ENCODE measurements around the gene IREB2. TPM values are rescaled to one million over a fixed set of nuclear protein-coding genes. Genes with fewer than 3 reads are reported as not detected.

Gene IREB2
- total and polyA plus RNA-seq, 12 donors = 11.8 to 148 (median 86.7) TPM

DNA sequence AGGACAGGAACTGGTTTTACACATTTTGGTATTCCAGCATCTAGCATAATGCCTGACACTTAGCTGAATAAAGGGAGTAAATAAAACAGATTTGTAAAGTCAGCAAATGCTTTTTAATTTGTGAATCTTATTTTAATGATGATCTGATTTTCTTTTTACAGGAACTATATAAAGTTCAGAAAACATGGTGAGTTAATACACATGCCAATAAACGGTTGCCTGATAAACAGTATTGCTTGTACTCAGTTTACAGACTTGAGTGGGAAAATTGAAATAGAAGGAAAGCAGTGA, 103.7 kb downstream of the IREB2 start:
- Histone ChIP-seq H3K9me3 (replicated peaks in 1 of 3) (no peaks in the 10 kb centered on the region), H3K4me3 (peak overlapping the region in 1 of 4 donors; percentile 68), H3K36me3 (replicated peaks in 1 of 2) (peaks cover 0 to 45% of the 10 kb centered on the region in 2 donors), H3K27me3 (no peaks in the 10 kb centered on the region), H3K4me1 (replicated peaks in 1 of 2) (peaks cover 7 to 29% of the 10 kb centered on the region in 2 donors), H3K27ac (no peak overlapping the region)
- intact Hi-C loops (cut with DNase I) = no loop called here
- WGBS, 4 donors = 26 to 38% (median 31%) methylated on average over 1 of the region's 1 CpG
- DNase-seq = no peak
- TF ChIP-seq POLR2A (IDR thresholded peaks at IDR 0.05) = no peak
- TF ChIP-seq, protein P1, sequence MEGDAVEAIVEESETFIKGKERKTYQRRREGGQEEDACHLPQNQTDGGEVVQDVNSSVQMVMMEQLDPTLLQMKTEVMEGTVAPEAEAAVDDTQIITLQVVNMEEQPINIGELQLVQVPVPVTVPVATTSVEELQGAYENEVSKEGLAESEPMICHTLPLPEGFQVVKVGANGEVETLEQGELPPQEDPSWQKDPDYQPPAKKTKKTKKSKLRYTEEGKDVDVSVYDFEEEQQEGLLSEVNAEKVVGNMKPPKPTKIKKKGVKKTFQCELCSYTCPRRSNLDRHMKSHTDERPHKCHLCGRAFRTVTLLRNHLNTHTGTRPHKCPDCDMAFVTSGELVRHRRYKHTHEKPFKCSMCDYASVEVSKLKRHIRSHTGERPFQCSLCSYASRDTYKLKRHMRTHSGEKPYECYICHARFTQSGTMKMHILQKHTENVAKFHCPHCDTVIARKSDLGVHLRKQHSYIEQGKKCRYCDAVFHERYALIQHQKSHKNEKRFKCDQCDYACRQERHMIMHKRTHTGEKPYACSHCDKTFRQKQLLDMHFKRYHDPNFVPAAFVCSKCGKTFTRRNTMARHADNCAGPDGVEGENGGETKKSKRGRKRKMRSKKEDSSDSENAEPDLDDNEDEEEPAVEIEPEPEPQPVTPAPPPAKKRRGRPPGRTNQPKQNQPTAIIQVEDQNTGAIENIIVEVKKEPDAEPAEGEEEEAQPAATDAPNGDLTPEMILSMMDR (IDR thresholded peaks at IDR 0.05) = no peak

DNA sequence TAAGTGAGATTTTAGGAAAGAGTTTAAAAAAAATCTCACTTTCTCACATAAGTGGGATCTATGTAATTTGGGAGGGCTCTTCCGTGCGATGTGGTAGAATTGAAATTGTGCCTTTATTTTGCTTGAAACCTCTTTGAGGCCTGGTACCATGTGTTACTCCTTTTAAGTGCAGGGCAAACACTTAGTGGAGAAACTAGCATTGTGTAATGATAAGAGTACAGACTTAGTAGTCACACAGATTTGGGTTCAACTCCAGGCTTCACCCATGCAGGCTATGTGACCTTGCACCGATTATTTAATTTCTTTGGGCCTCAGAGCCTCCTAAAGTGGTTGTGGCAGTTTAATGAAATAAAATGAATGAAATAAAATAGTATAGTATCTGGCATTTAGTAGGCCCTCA, 104.6 kb downstream of the IREB2 start:
- 84 to 87% (median 85%) methylated on average over 3 of the region's 3 CpGs for WGBS, 4 donors
- peaks cover 7 to 29% of the 10 kb centered on the region in 2 donors for H3K4me1 ChIP-seq (replicated peaks in 1 of 2)
- H3K9me3 ChIP-seq (replicated peaks in 1 of 3) = no peaks in the 10 kb centered on the region
- peaks cover 0 to 54% of the 10 kb centered on the region in 2 donors for H3K36me3 ChIP-seq (replicated peaks in 1 of 2)
- intact Hi-C loops (cut with DNase I) = no loop called here
- no peak overlapping the region for H3K4me3 ChIP-seq
- TF ChIP-seq, protein P1 (IDR thresholded peaks at IDR 0.05) = no peak
- no peak for TF ChIP-seq POLR2A (IDR thresholded peaks at IDR 0.05)
- no peak overlapping the region for H3K27ac ChIP-seq
- no peak for DNase-seq
- no peaks in the 10 kb centered on the region for H3K27me3 ChIP-seq

DNA sequence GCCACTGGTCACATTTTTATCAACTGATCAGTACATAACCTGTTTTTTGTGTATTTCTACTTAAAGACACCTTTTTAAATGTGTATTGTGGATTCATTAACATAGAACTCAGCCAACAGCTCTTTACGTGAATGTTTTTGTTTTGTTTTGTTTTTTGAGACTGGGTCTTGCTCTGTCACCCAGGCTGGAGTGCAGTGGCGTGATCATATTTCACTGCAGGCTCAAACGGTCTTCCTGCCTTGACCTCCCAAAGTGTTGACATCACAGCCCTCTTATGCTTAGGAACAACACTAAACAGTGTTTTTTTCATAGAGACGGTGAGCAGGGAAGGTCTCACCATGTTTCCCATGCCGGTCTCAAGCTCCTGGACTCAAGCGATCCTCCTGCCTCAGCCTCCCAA, 112.2 kb downstream of the IREB2 start:
- intact Hi-C loops (cut with DNase I) = no loop called here
- Histone ChIP-seq H3K27ac (no peak overlapping the region), H3K4me3 (no peak overlapping the region), H3K9me3 (replicated peaks in 1 of 3) (no peaks in the 10 kb centered on the region), H3K27me3 (no peaks in the 10 kb centered on the region), H3K36me3 (replicated peaks in 1 of 2) (peaks cover 0 to 59% of the 10 kb centered on the region in 2 donors), H3K4me1 (replicated peaks in 1 of 2) (no peaks in the 10 kb centered on the region)
- TF ChIP-seq POLR2A (IDR thresholded peaks at IDR 0.05) = no peak
- TF ChIP-seq, protein P1 (IDR thresholded peaks at IDR 0.05) = no peak
- DNase-seq = no peak
- 78 to 81% (median 80%) methylated on average over 6 of the region's 6 CpGs for WGBS, 4 donors

DNA sequence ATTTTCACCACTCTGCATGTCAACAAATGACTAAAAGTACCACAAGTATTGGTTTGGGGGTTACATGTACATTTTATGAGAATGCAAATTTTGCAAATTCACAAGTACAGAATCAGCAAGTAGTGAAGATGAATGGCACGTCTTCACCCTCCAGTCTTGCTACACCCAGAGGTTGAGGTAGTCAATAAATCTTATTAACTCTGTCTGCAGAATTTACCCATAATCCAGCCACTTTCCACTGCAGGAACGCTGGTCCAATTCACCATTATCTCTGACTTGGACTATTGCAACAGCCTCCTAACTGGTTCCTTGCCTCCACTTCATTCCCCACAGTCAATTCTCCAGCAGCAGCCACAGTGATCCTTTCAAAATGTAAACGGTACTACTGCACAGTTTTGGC, 112.8 kb downstream of the IREB2 start:
- 67 to 79% (median 71%) methylated on average over 3 of the region's 3 CpGs for WGBS, 4 donors
- H3K9me3 ChIP-seq (replicated peaks in 1 of 3) = no peaks in the 10 kb centered on the region
- no peaks in the 10 kb centered on the region for H3K4me1 ChIP-seq (replicated peaks in 1 of 2)
- intact Hi-C loops (cut with DNase I) = no loop called here
- H3K4me3 ChIP-seq = no peak overlapping the region
- H3K27ac ChIP-seq = no peak overlapping the region
- peaks cover 0 to 52% of the 10 kb centered on the region in 2 donors for H3K36me3 ChIP-seq (replicated peaks in 1 of 2)
- H3K27me3 ChIP-seq = no peaks in the 10 kb centered on the region
- DNase-seq = no peak
- TF ChIP-seq, protein P1 (IDR thresholded peaks at IDR 0.05) = no peak
- TF ChIP-seq POLR2A (IDR thresholded peaks at IDR 0.05) = no peak

Other genes with a start within 250 kb of the IREB2 start
- 10 to 100 TPM in 4 of 9 donors, 1 to 10 TPM in 5; 1.9 to 42.3 (median 6.7) TPM for gene ACSBG1, start 203.7 kb upstream of the IREB2 start, total RNA-seq
- 1 to 10 TPM; 2.5 to 5.8 (median 4.3) TPM for gene ACSBG1, start 203.7 kb upstream of the IREB2 start, polyA plus RNA-seq
- 10 to 100 TPM; 11.7 to 26.2 (median 21.9) TPM for gene DNAJA4, start 173.7 kb upstream of the IREB2 start, total RNA-seq
- gene DNAJA4, start 173.7 kb upstream of the IREB2 start, polyA plus RNA-seq = 10 to 100 TPM; 18.8 to 43.5 (median 19.8) TPM
- 100 to 1,000 TPM in 1 of 9 donors, 10 to 100 TPM in 8; 45.9 to 137 (median 62.0) TPM for gene SKIC8, start 138.6 kb upstream of the IREB2 start, total RNA-seq
- gene SKIC8, start 138.6 kb upstream of the IREB2 start, polyA plus RNA-seq = 100 to 1,000 TPM in 1 of 3 donors, 10 to 100 TPM in 2; 51.3 to 111 (median 66.2) TPM
- gene CRABP1, start 97.9 kb upstream of the IREB2 start, total RNA-seq = 1 to 10 TPM in 3 of 9 donors, under 1 TPM in 3, not detected in 3; 0.39 to 2.4 (median 0.95) TPM
- gene CRABP1, start 97.9 kb upstream of the IREB2 start, polyA plus RNA-seq = 1 to 10 TPM in 1 of 3 donors, under 1 TPM in 2; 0.67 to 1.2 (median 0.80) TPM
- gene HYKK, start 69.4 kb downstream of the IREB2 start, total RNA-seq = 10 to 100 TPM in 2 of 9 donors, 1 to 10 TPM in 7; 3.2 to 17.1 (median 7.5) TPM
- gene HYKK, start 69.4 kb downstream of the IREB2 start, polyA plus RNA-seq = 1 to 10 TPM; 3.1 to 7.0 (median 5.5) TPM
- gene PSMA4, start 102.2 kb downstream of the IREB2 start, total RNA-seq = 100 to 1,000 TPM in 8 of 9 donors, 10 to 100 TPM in 1; 86.3 to 410 (median 145) TPM
- gene PSMA4, start 102.2 kb downstream of the IREB2 start, polyA plus RNA-seq = 100 to 1,000 TPM; 126 to 372 (median 173) TPM
- gene CHRNA5, start 127.3 kb downstream of the IREB2 start, total RNA-seq = 1 to 10 TPM in 4 of 9 donors, under 1 TPM in 4, not detected in 1; 0.18 to 1.7 (median 1.1) TPM
- gene CHRNA5, start 127.3 kb downstream of the IREB2 start, polyA plus RNA-seq = 1 to 10 TPM; 1.0 to 1.7 (median 1.6) TPM
- gene CHRNA3, start 182.8 kb downstream of the IREB2 start, total RNA-seq = 10 to 100 TPM in 3 of 9 donors, 1 to 10 TPM in 3, under 1 TPM in 3; 0.43 to 62.6 (median 3.2) TPM
- gene CHRNA3, start 182.8 kb downstream of the IREB2 start, polyA plus RNA-seq = 10 to 100 TPM; 16.1 to 57.1 (median 40.7) TPM
- 1 to 10 TPM in 4 of 9 donors, under 1 TPM in 5; 0.24 to 4.5 (median 0.93) TPM for gene CHRNB4, start 203.0 kb downstream of the IREB2 start, total RNA-seq
- gene CHRNB4, start 203.0 kb downstream of the IREB2 start, polyA plus RNA-seq = 1 to 10 TPM in 2 of 3 donors, under 1 TPM in 1; 0.34 to 5.7 (median 1.9) TPM

Data from adrenal gland (tissue), 12 donors.